ENCODE measurements around the gene PHF12.
"Not testable (repeated sequence)": the region's sequence is repeated elsewhere in the genome, so short reads cannot be mapped to it uniquely, and the experiment has no call there.

The PHF12 gene

GRCh38 chr17:28942925-28943324 lies 8.4 kb downstream of the PHF12 start:
- no peak for TF ChIP-seq ZNF274 (IDR thresholded peaks at IDR 0.05; ENCODE audit: low read depth, low read length)
- no peak overlapping the region for H3K4me3 ChIP-seq (ENCODE audit: low read length)

- H3K4me3 ChIP-seq (ENCODE audit: low read length): no peak overlapping the region
- TF ChIP-seq ZNF274 (IDR thresholded peaks at IDR 0.05; ENCODE audit: low read depth, low read length): no peak
Observed at GRCh38 chr17:28941251-28941650, 10.1 kb downstream of the PHF12 start.

GRCh38 chr17:28940675-28941074 lies 10.6 kb downstream of the PHF12 start:
- no peak overlapping the region for H3K4me3 ChIP-seq (ENCODE audit: low read length)
- TF ChIP-seq ZNF274 (IDR thresholded peaks at IDR 0.05; ENCODE audit: low read depth, low read length): no peak

- H3K4me3 ChIP-seq (ENCODE audit: low read length): no peak overlapping the region
- TF ChIP-seq ZNF274 (IDR thresholded peaks at IDR 0.05; ENCODE audit: low read depth, low read length): no peak
Observed at GRCh38 chr17:28940142-28940541, 11.2 kb downstream of the PHF12 start.

GRCh38 chr17:28938552-28938951 lies 12.8 kb downstream of the PHF12 start:
- TF ChIP-seq ZNF274 (IDR thresholded peaks at IDR 0.05; ENCODE audit: low read depth, low read length): no peak
- H3K4me3 ChIP-seq (ENCODE audit: low read length): no peak overlapping the region

- TF ChIP-seq ZNF274 (IDR thresholded peaks at IDR 0.05; ENCODE audit: low read depth, low read length): no peak
- no peak overlapping the region for H3K4me3 ChIP-seq (ENCODE audit: low read length)
Observed at GRCh38 chr17:28937044-28937729, 14.1 kb downstream of the PHF12 start.

- no peak overlapping the region for H3K4me3 ChIP-seq (ENCODE audit: low read length)
- TF ChIP-seq ZNF274 (IDR thresholded peaks at IDR 0.05; ENCODE audit: low read depth, low read length): no peak
Observed at GRCh38 chr17:28935744-28936460, 15.4 kb downstream of the PHF12 start.

GRCh38 chr17:28934508-28934907 lies 16.8 kb downstream of the PHF12 start:
- not testable (repeated sequence) for H3K4me3 ChIP-seq (ENCODE audit: low read length)

GRCh38 chr17:28929787-28930186 lies 21.5 kb downstream of the PHF12 start:
- H3K4me3 ChIP-seq (ENCODE audit: low read length): no peak overlapping the region
- no peak for TF ChIP-seq ZNF274 (IDR thresholded peaks at IDR 0.05; ENCODE audit: low read depth, low read length)

- TF ChIP-seq ZNF274 (IDR thresholded peaks at IDR 0.05; ENCODE audit: low read depth, low read length): no peak
- H3K4me3 ChIP-seq (ENCODE audit: low read length): no peak overlapping the region
Observed at GRCh38 chr17:28928061-28928460, 23.3 kb downstream of the PHF12 start.

GRCh38 chr17:28926786-28927185 lies 24.5 kb downstream of the PHF12 start:
- no peak for TF ChIP-seq ZNF274 (IDR thresholded peaks at IDR 0.05; ENCODE audit: low read depth, low read length)
- no peak overlapping the region for H3K4me3 ChIP-seq (ENCODE audit: low read length)

- no peak for TF ChIP-seq ZNF274 (IDR thresholded peaks at IDR 0.05; ENCODE audit: low read depth, low read length)
- no peak overlapping the region for H3K4me3 ChIP-seq (ENCODE audit: low read length)
Observed at GRCh38 chr17:28926366-28926765, 25.0 kb downstream of the PHF12 start.

GRCh38 chr17:28925912-28926365 lies 25.4 kb downstream of the PHF12 start:
- no peak overlapping the region for H3K4me3 ChIP-seq (ENCODE audit: low read length)
- TF ChIP-seq ZNF274 (IDR thresholded peaks at IDR 0.05; ENCODE audit: low read depth, low read length): no peak

- H3K4me3 ChIP-seq (ENCODE audit: low read length): no peak overlapping the region
- TF ChIP-seq ZNF274 (IDR thresholded peaks at IDR 0.05; ENCODE audit: low read depth, low read length): no peak
Observed at GRCh38 chr17:28920201-28920600, 31.1 kb downstream of the PHF12 start.

GRCh38 chr17:28918295-28918694 lies 33.0 kb downstream of the PHF12 start:
- no peak overlapping the region for H3K4me3 ChIP-seq (ENCODE audit: low read length)
- TF ChIP-seq ZNF274 (IDR thresholded peaks at IDR 0.05; ENCODE audit: low read depth, low read length): no peak

All from GM08714 (cell line).